Measurements from ENCODE around the gene ERAL1.

DNA sequence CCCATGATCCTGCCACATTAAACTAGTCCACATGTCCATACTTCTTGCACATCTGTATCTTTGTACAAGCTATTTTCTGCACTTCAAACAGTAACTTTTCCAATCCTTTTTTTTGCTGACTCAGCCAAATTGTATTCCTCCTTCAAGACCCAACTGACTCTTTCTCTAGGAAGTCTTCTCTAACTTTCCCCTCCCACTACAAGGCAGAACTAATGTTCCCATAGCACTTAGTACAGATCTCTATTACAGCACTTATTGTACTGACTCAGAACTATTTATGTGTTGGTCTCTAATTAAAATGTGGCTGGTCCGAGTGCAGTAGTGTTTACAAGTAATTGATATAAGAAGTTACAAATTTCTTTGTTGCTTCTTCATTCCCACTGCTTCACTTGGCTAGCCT lies 20.4 kb upstream of the ERAL1 start:
- TF ChIP-seq, protein P1, sequence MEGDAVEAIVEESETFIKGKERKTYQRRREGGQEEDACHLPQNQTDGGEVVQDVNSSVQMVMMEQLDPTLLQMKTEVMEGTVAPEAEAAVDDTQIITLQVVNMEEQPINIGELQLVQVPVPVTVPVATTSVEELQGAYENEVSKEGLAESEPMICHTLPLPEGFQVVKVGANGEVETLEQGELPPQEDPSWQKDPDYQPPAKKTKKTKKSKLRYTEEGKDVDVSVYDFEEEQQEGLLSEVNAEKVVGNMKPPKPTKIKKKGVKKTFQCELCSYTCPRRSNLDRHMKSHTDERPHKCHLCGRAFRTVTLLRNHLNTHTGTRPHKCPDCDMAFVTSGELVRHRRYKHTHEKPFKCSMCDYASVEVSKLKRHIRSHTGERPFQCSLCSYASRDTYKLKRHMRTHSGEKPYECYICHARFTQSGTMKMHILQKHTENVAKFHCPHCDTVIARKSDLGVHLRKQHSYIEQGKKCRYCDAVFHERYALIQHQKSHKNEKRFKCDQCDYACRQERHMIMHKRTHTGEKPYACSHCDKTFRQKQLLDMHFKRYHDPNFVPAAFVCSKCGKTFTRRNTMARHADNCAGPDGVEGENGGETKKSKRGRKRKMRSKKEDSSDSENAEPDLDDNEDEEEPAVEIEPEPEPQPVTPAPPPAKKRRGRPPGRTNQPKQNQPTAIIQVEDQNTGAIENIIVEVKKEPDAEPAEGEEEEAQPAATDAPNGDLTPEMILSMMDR (IDR thresholded peaks at IDR 0.05; ENCODE audit: low read depth, low read length): no peak
- TF ChIP-seq, protein P2, sequence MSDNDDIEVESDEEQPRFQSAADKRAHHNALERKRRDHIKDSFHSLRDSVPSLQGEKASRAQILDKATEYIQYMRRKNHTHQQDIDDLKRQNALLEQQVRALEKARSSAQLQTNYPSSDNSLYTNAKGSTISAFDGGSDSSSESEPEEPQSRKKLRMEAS (IDR thresholded peaks at IDR 0.05; ENCODE audit: low read depth, low read length): no peak
- TF ChIP-seq POLR2A (IDR thresholded peaks at IDR 0.05; ENCODE audit: extremely low read depth, insufficient read length) (no peak), MYC (IDR thresholded peaks at IDR 0.05; ENCODE audit: low read depth, low read length) (no peak)

All from NB4 (cell line).